NCI-H82 (cell line): ENCODE data around the gene DMC1.

Experiments
- DNase-seq: peaks from one replicate; lab custom pipeline; 2025; lab: John Stamatoyannopoulos, UW

DMC1 gene

DNA sequence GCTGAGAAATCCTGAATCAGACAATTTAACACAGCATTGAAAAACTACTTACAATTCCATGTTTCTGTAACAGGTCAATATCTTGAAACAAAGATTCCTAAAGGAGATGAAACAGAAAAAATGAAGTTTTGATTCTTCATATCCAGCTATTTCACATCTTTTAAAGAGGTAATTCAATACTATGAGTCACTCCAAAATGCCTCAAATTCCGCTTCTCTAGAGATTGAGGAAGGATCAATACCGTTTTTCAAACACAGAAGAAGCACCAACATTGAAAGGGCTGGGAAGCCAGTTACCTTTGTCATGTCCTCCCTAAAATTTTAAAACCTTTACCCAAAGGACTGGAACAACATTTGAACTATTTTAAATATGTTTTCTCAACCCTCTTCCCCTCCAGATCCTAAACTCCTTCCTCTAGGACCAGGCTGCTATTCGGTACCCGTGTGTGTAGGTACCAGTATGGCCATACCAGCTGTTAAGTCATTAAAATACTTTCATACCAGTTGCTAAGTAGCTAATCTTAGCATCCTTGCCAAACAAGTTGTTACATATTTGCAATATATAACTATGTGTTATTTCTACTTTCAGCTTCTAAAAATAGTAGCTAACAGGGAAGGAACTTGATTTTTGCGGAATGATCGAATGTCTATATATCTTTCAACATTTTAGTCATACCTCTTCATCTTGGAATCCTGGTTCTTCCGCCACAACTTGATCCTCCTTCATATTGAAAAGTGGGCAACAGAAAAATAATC, 2.3 kb downstream of the DMC1 start:
- no peak for DNase-seq

DNA sequence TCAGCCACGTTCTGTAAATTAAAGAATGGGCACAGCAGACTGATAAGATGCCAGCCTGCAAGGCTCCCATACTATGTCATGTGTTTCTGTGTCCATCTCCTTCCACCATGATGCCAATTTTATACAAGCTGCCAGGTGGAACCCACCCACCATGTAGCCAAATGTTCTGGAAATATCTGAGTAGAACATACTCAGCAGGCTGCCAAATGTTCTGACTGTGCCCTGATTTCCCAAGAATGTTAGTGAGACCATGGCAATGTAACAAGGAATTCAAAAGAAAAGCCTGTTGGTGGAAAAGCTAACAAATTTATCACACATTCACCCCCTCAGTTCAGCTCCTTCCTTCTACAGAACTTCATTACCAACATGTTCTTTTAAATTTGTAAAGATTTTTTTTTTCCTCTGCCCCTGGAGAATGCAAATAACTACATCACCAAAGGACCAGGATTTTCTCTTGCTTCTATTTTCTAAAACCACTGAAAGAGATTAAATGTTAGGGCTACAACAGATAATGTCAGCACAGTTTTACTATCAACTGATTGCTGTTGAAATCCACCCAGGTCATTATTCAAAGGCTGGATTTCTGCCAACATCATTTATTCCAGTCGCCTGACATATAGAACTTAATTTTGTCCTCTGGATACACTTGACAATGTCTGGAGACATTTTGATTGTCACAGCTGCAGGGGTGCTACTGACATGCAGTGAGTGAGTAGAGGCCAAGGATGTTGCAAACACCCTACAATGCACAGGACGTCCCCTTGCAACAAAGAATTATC, 3.1 kb downstream of the DMC1 start:
- DNase-seq, result no peak

DNA sequence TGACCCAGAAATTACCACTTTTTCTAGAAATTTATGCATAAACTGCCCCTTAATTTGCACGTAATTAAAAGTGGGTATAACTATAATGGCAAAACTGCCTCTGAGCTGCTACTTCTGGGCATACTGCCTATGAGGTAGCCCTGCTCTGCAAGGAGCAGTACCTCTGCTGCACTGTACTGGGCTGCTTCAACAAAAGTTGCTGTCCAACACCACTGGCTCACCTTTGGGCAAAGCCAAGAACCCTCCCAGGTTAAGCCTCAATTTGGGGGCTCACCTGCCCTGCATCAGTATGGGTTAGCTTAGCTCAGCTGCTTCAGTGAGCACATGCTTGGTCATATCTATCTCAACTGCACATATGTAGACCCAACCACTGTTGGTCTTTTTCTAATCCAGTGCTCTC, 4.5 kb downstream of the DMC1 start:
- no peak for DNase-seq

DNA sequence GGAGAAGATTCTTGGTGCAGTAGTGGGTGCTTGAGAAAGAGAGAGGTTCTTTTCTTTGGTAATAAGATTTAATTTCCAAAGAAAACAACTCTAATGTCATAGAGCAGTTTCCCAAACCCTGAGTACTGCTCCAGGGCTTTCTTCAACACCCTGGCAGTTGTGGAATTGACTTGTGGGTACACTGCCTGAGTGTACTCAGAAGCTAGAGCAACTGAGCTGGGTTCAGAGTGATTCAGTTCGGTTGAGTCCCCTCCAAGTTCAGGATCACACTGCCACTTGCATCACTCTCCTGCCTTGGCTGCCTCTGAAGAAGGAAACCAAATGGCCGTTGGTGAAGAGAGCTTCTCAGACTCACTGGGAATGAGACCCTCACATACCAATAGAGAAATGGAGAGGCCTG, 5.3 kb downstream of the DMC1 start:
- DNase-seq, result no peak

DNA sequence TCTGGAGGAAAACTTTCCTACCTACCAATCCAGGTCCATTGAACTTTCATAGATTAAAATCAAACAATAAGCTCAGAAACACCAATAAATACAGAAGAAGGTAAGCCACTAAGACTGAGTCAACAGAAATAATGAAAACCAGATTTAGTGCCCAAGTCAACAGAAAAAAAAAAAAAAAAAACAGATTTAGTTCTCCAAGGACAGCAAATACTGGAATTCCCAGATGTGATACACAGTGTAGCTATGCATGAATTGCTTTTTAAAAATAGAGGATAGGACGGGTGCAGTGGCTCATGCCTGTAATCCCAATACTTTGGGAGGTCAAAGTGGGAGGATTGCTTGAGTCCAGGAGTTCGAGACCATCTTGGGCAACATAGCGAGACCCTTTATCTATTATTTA, 15.7 kb downstream of the DMC1 start:
- no peak for DNase-seq

DNA sequence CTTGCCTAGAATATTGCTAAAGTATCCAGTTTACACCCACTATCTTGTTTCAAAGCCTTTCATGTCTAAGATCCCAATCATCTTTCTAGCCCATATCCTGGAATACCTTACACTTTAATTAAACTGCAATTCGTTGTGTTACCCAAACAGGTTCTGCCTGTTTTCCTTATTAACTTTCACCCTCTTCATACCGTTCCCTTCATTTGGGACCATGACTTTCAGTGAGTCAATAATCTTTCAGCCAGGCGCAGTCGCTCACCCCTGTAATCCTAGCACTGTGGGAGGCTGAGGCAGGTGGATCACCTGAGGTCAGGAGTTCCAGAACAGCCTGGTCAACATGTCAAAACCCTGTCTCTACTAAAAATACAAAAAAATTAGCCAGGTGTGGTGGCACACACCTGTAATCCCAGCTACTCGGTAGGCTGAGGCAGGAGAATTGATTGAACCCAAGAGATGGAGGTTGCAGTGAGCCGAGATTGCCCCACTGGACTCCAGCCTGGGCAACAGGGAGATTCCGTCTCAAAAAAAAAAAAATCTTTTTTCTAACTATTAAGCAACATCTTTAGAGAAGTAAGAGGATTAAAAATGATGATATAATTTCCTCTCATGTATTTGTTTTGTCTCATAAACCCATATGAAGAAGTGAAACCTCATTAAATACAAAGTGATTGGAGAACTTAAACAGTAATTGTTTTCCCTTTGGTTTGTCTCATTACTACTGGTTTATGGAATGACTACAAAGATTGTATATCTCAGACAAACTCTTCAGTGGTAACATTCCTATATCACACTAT, 20.7 kb downstream of the DMC1 start:
- no peak for DNase-seq

DNA sequence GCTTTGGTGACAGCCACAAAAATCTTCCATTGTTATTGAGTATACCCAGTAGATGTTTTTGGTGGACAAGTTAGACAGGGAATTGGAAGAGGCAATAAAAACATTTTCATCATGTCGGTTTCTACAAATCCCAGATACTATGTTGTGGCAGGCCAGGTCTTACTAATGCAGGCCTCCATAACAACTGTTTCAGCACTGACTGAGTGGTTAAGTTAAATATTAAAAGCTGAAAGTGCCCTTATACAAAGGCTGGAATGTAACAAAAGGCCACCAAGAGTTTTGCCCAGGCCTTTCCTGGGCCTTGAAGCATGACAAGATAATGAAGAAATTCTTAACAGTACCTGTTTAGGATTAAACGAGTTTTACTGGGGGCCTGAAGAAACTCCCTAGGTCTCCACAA, 29.3 kb downstream of the DMC1 start:
- no peak for DNase-seq

DNA sequence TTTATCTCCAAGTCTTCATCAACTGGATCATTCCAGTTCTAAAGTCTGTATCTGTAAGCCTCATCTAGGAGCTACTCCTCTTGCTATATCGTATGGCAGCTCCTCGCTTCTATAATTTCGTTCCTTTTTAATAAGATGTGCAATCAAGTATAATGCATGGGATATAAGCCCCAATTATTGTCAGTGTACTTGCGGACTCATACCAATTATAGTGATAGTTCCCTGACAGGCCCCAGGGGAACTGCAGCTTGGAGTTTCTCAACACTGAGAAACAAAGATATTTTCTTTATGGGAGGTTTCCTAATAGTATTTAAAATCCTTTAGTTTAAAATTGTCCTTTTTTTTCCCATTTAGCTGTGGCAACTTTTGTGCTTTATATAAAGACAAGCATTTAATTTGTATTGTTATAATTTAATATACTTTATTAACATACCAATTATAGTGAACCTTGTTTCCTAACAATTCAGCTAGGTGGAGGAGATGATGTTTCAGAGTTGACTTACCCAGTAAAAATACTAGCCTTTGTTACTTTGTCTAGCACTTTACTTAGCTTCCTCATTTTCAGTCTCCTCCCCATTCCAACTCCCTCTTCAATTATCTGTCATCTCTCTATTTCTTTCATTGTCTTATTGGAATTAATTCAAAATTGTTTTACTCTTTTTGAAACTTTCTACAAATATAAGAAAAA, 38.6 kb downstream of the DMC1 start:
- DNase-seq, result no peak

DNA sequence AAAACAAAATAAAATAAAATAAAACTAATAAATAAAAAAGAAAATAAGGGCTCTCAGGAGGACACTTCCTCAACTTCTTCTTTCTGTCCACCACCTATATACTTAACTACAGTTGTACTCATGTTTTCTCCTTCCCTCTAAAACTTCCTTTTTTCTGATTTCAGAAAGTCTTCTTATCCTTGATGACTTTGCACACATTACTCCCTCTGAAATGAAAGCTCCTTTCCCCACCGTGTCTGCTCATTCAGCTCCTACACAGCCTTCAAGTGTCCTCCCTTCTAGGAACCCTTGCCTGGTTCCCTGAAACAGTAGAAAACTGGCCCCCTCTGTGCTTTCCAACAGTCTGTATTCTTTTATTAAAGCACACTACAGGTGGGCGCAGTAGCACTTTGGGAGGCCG, 45.6 kb downstream of the DMC1 start:
- DNase-seq, result no peak

DNA sequence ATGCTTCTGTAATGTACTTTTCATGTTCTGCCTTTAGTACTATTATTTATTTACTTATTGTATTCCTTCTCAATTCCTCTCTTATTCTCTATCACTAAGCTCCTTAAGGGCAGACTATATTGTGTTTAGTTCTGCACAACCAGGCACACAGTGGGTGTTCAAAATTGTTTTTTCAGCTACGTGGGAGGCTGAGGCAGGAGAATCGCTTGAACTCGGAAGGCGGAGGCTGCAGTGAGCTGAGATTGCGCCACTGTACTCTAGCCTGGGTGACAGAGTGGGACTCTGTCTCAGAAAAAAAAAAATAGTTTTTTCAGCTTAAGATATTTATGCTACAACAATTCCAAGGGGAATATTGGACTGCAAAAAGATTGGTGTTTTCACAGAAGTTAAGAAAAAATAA, 46.5 kb downstream of the DMC1 start:
- DNase-seq, result no peak

DNA sequence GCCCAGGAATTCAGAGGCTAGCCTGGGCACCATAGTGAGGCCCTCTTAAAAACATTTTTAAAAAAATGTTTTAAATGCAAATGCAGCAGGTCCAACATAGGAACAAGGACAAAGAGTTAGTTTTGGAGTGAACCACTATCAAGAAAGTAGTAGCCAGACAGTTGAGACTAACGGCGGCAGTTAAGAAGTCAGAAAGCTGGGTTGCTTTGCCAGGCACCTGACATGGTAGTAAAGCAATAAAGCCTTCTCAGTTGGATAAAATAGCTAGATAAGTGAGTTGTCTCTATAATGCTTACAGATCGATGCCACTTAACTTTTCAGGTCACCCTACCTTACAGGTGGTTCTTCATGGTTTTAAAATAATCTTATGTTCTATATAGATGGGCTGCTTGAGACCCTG, 47.0 kb downstream of the DMC1 start:
- no peak for DNase-seq

DNA sequence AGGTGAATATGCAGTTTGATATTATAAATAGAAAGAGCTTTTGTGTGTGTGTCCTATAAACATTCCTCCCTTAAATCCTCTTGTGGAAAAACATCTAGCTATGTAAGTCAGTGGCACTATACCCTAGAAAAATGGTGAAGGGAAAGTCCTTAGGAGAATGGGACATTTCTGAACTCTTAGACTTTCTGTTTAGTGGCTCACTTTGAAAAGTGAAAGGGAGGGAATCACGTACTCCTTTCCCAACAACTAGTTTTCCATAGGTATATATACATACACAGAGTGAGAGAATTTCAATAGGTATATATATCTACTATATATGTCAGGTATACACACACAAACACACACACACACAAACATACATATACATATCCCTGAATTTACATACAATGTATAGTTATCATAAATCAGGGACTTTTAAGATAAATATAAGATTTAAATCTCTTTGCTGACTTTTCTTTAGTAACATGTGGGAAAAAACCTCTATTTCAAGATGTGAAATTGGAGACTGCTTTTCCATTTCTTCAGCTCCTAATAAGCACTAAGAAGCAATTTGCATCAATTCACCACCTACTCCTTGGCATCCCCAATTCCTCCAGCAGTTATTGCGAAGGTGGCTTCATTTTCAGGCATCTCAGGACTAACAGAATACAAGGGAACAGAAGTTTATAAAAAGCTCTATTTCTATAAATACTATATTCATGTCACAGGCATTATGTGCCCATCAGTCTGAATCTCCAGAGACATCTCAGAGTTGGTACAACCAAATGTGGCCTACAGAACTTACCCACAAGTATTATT, 50.3 kb downstream of the DMC1 start:
- no peak for DNase-seq

DNA sequence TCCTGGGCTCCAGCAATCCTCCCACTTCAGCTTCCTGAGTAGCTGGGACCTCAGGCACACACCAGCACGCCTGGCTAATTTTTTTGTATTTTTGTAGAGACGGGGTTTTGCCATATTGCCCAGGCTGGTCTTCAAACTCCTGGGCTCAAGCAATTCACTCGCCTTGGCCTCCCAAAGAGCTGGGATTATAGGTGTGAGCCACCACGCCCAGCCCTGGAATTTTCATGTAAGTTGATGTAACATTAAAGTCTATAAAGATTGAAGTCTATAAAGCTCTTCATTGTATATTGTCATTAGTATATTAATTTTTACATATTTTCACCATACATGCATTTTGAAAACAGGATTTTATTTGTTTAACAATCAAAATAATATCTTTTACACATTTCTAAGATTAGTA, 51.4 kb downstream of the DMC1 start:
- no peak for DNase-seq

DNA sequence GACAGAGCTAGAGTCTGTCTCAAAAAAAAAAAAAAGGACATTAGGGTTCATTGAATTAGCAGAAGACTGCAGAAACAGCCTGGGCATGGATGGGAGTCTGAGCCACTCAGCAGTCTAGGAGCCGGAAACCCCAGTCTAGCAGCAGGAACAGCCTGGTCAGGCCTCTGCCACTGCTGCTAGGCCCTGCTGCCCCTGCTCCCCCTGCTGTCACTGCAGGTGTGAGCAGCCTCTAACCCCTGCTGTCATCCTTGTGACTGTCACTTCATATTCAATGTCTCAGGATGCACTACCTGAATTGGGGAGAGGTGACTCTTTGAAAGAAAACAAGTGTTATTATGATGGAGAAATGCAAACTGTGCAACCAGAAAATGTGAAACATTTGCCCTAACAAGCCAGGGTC, 56.9 kb downstream of the DMC1 start:
- DNase-seq, result peak; percentile 49

DNA sequence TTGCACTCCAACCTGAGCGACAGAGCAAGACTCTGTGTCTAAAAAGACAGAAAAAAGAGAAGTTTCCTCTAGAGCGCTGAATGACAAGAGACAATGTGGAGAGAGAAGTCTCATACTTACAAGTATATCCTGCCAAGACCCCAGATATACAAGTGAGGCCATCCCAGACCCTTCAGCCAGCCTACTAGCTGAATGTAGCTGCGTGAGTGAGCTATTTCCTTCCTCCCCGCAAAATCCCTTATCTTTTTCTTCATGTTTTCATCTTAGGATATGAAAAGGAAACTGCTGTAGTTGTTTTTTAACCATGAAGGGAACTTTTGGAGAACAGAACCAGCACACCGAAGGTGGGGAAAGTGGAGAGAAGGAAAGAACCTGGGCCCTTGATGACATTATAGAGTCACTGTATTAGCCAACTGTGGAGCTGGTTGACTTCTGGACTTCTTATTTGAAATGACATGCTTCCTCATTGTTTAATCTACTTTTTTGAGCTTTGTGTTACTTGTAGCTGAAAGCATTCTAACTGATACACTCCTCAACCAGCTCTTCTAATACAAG, 59.5 kb downstream of the DMC1 start:
- no peak for DNase-seq

DNA sequence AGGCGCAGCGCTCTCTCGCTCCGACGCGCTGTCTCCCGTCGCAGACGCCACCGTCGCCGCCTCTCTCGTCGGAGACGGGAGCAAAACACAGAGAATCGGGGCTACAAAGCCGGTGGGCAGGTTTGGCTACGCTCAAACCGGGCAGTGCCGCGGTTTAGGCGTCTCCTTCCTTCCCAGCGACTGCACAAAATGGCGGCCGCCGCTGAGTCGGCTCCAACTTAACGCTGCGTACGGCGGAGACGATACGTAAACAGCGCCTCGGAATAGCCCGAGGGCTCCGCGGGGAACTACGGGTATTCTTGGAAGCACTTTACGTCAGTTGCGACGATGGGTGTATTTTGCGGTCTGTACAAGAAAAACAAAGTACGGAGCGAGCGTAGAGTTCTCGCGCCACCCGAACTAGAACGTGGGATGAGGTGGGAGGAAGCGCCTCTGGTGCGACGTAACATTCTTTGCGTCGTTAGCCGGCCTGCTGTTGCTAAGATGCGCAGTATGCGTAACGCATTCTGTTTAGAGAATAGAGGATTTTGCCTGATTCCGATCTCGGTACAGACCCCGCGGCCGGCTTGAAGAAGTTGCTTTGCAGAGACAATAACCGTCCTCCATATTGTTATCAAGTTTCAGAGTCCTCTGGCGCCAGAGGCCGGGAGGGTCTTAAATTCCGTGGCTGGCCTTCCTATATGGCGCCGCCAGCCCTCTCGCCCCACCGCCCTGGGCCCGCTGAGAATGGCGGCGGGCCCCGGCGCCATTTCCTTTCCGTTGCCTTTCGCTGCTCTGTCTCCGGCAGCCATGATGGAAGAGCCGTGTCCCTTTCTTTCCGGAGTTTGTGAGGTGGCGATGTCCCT, 63.6 kb downstream of the DMC1 start, which contains the start of gene DDX17:
Gene DDX17, minus strand, starts transcription at position 194 of the 845 bp plus-strand sequence.
- peak; percentile 98 for DNase-seq

DNA sequence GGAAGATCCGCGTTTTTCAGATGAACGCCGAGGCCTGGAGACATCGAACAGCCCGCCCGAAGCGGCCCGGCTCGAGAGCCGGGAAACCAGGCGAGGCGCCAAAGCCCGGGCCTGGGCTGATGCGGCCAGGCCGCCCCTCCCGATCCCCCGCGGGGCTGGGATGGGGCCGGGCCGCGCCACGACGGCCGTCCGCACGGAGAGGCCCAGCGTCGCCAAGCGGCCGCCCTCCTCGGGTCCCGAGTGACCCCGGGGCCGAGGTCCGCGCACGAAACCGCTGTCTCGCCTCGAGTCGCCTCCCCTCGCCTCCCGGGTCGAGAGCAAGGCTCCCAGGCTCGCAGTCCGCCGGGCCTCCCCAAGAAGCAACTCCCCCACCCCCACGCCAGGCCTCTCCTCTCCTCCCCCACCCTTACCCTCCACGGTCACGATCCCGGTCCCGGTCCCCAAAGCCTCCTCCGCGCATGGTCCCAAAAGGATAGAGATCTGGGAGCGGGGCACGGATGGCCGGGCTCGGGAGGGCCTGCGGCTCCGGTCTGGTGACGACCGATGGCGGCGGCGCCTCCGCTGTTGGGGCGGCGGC, 64.4 kb downstream of the DMC1 start:
- peak; percentile 67 for DNase-seq

DNA sequence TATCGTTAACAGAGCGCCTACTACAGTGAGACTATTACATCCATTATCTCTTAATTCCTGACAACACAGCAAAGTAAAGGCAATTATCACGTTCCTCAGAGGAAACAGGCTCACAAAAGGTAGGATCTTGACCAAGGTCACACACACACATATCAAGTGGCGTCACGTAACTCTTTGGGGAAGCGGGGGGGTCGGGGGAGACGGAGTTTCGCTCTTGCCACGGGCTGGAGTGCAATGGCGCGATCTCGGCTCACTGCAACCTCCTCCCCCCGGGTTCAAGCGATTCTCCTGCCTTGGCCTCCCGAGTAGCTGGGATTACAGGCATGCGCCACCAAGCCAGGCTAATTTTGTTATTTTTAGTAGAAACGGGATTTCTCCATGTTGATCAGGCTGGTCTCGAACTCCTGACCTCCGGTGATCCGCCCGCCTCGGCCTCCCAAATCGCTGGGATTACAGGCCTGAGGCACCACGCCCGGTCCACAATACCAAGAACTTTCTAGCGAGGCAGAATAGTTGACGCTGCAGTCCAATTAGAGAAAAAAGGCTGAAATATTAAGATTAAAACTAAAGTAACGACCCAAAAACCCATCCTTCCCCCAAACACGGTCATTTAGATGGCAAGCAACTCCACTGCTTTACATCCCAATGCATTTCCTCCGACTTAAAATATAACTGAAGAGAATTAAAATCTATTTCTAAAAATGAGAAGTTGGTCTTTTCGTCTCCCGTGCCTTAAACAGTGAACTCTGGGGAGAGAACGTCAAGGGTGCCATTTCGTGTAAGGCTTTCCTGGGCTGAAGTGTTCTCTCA, 65.0 kb downstream of the DMC1 start:
- DNase-seq, result peak; percentile 53

DNA sequence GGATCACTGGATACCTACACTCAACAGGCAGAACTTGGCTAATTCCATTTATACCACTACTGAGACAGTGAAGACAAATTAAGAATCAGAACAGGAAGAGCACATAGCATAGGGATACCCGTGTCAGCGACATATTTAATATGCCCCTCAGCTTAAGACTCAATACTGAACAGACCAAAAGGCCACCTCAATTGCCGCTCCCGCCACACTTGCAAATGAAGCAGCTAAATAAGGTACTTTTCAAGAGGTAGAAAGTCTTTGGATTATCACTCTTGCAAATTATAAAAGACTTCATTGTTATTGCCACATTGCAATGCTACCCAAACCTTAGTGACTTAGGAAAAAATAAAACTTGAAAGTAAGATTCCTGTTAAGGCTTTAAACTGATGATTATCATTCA, 67.0 kb downstream of the DMC1 start:
- no peak for DNase-seq
